HG02970 (cell line): ENCODE data around the gene EHD3.

Source experiments
- ATAC-seq: cut with Tn5 transposase; IDR thresholded peaks from one replicate; pipeline ENCODE4 v1.9.1; 2021; ENCODE audit warnings: mild to moderate bottlenecking, moderate library complexity, moderate number of reproducible peaks; ENCODE audit not compliant: unreplicated experiment, low FRiP score

EHD3 gene

DNA sequence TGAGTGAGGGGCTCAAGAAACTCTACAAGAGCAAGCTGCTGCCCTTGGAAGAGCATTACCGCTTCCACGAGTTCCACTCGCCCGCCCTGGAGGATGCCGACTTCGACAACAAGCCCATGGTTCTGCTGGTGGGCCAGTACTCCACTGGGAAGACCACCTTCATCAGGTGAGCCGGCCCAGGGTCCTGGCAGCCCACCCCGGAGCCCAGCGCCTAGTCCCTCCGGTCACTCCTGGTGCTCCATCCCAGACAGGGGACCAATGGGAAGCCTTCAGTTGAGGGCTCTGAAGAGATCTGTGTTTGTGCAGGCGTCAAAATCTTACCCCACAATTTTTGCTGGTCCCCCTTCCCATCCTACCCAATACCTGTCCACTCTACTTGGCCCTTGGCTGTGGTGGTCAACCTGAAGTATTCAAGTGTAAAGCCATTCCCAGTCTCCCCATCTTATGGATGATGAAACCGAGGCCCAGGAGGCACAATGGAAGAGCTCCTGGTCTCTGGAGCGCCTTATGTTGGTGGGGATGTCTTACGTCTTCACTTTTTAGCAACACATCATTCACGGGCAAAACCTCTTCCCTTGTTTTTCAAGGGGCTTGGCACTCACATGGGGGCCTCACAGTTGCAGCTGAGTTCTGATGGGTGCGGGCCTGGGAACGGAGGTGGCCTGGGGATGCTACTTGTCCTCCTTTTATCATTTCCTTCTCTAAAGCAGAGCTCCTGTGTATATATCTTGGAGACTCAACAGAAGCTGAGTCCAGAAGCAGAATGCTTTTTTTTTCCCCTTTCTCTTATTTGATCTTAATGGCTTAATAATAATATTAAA lies 941 bp downstream of the EHD3 start:
- no peak for ATAC-seq

DNA sequence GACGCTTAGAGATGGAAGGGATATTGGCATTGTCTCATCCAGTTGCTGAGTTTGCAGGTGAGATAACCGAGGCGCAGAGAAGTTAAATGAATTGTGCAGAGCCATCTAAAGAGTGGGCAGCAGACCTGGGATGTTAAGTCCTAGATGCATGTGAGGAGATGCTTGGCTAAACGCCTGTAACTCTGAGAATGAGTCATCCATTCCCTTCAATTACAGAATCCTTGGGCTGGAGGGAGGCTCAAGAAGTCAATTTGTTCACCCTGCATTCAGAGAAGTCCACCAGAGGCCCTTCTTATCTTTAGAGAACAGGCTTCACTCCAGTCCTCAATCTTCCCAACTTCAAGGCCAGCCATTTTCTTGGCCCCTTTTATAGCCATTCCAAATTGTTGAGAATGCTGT lies 1.6 kb downstream of the EHD3 start:
- no peak for ATAC-seq

DNA sequence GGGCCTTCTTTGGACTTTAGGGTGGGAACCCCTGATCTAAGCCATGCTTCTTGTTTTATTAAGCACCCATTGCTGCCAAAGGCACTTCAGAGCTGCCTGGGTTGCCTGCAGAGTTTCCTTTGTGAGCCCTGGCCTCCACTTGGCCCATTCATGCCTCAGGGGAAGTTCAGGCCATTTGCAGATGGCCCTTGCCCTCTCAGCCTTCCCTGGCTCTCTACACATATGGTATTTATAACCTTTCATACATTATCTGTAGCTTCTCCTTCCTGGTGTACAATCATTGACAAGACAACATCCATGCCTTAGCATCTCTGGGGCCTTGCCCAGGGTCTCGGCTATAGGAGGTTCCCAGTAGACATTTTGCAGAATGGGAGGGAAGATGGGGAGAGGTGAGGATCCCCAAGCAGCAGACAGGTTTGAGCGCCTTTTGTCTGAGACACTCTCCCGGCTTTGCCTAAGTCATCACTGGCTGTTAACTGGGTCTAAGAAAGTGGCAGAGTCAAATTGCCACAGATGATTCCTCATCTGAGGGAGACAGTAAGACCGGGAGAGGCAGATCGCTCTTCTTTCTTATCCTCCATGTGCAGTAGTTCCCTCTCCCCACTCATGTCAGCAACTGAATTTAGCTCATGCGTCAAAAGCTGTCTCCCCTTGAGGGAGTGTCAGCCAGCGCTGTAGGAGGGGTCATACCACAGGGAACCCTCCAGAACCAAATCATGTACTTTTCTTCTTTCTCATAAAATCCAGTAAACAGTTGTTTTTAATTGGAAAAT lies 2.7 kb downstream of the EHD3 start:
- no peak for ATAC-seq

DNA sequence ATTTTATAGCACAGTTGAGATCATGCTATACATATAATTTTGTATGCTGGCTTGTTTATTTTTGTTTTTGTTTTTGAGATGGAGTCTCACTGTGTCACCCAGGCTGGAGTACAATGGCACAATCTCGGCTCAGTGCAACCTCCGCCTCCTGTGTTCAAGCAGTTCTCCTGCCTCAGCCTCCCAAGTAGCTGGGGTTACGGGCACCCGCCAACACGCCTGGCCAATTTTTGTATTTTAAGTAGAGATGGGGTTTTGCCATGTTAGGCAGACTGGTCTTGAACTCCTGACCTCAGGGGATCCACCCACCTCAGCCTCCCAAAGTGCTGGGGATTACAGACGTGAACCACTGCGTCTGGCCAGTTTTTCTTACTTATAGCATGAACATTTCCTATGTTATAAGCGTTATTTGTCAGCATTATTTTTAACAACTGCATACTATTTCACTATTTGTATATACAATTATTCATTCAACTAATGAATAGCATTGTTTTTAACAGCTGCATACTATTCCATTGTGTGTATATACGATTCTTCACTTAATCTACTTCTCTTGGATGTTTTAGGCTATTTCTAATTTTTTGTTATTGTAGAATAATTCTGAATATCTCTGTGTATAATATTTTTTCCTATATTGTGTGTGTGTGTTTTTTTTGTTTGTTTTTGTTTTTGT lies 3.5 kb downstream of the EHD3 start:
- no peak for ATAC-seq

DNA sequence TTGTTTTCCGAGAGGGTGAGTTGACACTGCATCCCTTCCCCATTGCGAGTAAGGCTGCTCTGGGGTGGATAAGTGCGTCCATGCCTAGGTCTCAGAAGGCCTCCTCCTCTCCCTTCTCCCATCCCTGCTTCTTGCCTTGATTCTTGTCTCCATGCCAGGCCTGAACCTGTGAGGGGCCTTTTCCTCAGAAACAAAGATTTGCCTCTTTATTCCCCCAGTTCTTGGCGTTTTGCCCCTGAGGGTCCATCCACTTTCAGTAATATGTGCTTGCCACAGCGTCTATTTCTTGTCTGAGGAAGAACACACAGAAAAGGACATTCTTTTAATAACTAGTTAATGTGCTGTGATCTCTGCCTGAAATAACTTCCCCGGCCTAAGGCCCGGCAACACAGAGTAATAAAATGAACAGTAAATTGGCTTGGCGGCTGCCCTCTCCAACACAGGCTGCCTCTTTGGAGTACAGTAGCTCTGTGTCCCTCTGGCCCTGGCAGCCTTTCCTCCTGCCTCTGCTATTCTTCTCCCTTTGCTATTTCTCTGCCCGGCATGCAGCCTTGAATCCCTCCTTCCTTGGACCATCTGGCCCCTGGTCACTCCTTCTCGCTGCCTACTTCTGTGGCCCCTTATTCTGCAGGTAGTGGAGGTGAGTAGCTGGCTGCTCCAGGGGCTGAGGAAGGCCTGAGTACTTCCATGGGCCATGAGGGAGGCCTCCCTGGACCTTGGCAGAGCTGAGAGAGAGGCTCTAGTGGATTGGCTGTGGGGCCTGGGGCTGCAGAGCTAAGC lies 4.4 kb downstream of the EHD3 start:
- no peak for ATAC-seq

DNA sequence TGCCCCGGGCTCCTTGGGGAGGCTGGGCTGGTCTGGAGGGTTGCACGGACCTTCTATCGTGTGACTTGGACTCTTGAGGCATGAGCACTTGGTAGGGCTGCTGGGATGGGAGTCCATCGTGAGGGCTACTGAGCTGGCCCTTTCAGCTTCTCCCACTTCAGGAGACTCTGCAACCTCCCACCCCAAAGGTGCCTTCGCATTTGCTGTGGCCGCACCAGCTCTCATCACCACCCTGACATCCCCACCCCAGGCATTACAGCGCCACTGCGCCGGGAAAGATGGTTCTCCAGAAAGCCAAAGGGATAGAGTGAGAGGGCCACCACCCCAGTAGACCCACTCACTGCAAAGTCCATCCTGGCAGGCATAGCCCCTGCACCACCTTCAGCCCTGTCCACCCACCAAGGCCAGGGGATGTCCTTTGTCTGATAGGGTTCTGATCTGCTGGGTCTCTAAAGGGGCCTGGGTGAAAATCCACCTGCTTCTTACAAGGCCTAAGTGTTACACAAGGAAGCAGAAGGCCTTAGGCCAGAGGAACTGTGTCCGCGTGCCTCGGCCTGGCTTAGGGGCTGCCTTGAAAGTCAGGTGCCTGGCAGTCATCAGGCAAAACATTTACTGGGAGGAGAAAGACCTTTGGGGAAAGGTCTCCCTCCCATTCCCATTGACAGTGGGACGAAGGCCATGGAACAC lies 5.1 kb downstream of the EHD3 start:
- no peak for ATAC-seq

DNA sequence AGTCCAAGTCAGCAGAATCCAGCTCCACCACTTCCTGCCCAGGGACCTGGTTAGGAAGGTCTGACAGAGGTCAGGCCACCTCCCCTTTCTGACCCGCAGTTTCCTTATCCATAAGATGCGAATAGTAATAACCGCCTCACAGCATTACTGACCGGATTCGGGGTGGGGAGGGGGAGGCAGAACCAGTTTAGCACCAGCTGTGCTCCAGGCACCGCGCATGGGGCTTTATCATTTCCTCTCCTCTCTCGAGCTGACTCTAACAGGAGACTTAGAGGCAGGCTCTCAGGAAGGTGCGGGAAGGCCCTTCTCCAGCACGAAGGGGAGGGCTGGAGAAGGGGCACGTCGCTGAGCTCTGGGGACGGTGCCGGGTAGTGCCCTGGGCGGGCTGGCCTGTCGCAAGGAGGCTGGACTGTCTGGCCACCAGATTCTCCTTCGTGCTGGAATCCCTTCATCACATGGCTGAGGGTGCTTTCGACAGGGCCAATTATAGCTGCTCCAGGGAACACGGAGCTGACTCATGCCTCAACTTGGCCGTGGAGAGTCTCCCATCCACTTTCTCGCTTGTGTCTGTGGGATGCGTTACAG lies 5.7 kb downstream of the EHD3 start:
- ATAC-seq, result no peak

DNA sequence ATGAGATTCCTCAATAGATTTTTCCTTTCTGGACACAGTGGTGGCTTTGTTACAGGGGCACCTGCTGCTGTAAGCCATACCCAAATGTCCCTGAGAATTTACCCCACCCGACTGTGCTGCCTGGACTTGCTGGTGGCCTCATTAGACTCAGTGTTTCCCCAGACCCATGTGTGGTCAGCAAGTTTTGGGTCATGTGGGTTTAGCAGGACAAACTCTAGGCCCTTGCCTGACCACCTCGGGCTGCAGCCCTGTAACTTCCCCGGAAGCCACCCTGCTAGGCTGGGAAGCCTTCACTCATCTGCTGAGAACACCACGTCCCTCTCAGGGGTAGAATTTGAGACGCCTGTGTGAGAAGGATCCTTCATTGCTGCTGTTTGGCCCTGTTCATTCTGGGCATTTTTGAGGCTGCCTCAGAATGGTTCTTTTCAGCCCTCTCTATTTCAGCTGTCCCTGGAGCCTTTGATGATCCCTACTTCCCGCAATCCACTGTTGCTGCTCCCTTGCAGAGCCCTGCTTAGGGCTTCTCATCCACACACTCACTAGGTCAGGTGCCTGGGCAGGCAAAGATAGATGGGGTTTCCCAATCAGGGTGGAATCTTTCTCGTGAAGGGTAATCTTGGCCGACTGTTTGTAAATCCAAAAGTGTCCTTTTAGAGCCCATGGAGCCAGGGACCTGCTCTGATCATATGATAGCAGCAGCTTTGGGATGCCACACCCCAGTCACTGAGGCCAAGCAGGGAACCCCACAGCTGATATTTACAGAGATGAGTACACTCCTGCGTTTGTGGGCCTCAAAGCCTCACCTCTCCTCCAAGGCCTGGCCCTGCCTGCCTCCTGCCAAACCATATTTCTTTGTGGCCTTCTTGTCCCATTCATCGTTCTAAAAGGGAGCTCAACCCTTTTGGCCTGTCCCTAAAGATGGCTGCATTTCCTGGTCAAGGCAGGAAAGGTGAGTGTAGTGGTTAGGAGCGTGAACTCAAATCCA lies 6.7 kb downstream of the EHD3 start:
- no peak for ATAC-seq

DNA sequence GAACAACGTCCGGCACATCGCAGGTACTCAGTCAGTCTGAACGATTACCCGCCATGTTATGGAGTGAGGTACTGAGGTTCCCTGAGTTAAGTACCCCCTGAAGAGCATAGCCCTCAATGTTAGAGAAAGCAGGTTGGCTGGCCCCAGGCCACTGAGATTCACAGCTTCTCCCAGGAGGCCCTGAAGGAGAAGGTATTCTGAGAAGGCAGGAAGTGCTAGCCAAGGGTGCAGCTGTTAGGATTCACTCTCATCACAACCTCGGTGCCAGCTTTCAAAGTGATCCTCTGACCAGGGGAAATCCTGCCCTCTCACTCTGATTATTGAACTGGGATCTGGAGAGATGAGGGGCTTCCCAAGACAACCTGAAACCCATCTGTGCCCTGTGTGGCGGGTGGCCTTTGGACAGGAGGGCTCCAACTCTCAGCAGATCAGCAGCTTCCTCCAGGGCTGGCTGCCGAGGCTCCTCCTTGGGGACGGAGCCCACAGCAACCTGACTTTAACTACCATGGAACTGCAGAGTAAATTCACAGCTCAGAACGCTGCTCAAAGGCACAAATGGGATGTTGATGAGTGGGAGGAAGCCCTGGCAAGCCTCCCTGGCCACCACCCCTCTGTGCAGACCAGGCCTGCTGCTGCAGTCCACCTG lies 7.8 kb downstream of the EHD3 start:
- no peak for ATAC-seq

DNA sequence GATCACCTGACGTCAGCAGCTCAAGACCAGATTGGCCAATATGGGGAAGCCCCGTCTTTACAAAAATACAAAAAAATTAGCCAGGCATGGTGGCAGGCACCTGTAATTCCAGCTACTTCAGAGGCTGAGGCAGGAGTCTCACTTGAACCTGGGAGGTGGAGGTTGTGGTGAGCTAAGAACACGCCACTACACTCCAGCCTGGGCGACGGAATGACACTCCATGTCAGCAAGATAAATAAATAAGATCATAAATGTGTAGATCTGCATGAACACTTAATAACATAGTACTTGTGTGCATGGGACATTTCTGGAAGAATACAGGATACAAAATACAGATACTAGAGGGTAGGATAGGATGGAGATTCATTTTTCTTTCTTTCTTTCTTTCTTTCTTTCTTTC lies 9.1 kb downstream of the EHD3 start:
- ATAC-seq, result no peak

DNA sequence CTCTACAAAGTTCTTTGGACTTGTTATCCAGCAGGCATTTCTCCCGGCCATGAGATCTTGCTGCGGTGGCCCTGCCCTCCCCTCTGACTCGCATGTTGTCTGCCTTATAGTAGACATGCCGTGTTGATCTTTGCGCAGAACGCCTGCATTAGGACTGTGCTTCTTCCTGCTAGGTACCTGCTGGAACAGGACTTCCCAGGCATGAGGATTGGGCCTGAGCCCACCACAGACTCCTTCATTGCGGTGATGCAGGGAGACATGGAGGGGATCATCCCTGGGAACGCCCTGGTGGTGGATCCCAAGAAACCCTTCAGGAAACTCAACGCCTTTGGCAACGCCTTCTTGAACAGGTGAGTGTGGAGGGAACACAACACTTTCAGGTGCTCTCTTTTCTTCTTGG lies 10.1 kb downstream of the EHD3 start:
- ATAC-seq, result no peak

DNA sequence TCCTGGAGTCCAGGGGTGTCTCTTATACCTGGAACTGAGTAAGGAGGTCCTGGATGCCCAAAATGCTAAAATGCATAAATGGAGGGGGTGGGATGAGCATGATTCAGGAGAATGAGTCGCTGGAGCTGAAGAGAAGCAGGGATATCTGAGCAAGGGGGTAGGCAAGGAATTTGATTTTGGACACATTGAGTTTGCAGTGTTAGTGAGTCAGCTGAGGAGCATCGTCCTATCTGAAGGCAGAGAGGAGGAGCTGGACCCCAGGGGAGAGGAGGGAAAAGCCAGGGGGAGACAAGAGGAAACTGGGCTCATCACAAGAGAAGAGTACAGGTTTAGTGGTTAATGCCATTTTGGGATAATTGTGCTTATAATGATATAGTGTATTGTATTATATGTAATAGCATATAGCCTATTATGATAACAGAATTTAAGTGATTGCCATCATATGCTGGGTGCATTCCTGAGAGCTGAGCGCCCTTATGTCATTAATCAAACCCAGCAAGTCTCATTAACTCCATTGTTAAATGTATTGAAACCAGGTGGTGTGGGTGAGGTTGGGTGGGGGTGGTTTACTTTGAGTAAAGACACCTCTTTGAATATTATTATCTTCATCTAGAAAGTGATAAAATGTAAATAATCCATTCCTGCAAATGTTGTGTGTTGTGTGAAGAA lies 12.4 kb downstream of the EHD3 start:
- no peak for ATAC-seq

DNA sequence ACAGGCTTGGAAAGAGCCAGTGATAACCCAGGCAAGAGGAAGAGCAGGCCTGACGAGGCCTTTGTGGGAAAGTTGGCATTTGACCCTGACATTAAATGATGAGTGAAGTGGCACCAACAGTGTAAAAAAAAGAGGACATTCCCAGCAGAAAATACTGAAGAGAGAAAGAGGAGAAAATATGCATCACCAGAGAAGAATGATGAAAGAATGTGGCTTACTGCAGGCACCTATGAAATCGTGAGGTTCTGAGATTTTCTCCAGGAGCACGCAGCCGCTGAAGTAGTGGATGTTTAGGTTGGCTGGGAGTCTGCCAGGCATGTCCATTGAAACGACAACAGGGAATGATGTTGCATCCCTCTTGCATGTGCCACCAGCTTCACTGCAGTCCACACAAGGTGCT lies 13.8 kb downstream of the EHD3 start:
- ATAC-seq, result no peak

DNA sequence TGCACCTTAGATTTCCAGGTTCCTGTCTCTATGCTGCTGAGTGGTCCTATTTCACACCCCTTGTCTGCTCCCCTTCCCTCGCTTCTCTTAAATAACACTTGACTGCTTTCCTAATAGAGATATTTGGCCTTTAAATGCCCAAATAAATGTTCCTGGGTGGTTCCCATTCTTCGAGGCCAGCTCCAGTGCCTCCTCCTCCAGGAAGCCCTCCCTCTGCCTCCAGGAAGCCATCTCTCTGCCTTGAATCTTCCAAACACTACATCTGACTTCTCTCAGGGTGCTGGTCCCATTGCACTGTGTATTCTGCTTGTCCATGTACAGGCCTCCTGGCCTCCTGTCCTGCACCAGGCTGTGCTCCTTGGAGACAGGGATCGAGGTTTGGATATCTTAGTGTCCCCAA lies 14.2 kb downstream of the EHD3 start:
- no peak for ATAC-seq

DNA sequence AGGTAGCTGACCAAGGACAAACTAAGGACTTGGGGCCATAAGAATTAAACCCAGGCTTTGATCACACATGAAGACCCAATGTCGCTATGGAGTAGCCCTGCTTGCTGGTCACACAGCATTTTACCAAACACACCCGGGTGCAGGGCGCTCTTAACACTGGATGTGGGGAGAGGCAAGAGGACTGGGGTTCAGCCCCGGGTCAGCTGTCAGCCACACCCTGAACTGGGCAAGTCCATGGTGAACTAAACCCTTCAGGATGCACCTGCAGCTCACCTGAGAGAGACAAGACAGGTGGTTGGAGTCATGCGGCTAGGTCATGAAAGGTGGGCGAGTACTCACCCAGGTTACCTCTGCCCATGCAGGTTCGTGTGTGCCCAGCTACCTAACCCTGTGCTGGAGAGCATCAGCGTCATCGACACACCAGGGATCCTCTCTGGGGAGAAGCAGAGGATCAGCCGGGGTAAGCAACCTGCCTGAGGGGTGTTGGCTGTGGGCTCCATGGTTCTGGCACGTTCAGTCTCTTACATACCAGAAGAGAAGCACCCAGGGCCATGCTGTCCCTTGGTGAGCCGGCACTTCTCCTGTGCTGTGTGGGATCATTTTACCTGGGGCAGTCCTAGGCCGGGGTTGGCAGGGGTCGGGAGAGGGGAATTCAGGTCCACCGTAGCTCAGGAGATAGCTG lies 15.2 kb downstream of the EHD3 start:
- ATAC-seq, result no peak

DNA sequence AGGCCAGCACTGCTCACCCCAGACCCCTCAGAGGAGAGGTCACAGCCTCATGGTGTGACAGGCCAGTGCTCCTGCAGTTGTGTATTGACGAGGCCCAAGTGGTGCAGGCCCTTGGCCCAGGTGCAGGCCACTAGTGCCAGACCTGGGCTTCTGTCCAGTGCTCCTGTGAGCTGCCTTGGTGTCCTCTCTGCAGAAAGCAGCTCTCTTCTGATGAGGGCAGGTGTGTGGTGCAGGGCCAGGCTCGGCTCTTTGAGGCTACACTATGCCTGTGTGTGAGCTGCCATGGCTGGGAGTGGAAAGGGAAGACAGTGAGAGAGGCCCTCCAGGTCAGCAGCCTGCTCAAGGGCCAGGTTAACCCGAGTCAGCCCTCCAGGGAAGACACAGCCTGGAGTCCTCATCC lies 17.1 kb downstream of the EHD3 start:
- ATAC-seq, result no peak

DNA sequence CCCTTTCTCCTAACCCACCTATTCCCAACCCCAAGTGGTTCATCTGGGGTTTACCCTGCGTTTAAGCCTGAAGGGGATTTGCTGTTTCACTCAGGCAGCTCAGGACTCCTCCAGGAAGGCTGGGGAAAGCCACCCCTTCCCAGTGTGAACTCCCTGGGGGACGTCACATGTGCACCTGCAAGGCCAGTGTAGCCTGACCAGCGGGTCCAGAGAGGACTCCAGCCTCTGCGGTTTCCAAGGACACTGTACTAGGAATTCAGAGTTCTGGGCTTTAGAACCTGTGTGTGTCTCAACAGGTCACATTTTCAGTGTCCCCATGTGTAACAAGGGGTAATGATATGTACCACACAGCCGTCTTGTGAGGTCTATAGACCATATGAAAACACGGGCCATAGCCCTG lies 17.9 kb downstream of the EHD3 start:
- ATAC-seq, result no peak
